CD4-positive, alpha-beta T cell (primary cell): ENCODE measurements around the gene NDE1. TPM values are rescaled to one million over a fixed set of nuclear protein-coding genes. Genes with fewer than 3 reads are reported as not detected.

Experiments
- ATAC-seq: fragments of 200-7000 bp; cut with Tn5 transposase; one replicate; pipeline ENCODE4 v1.10.0; 2022; ENCODE audit warnings: mild to moderate bottlenecking; ENCODE audit not compliant: poor library complexity
- CTCF ChIA-PET: fragments of 350-600 bp; sonication (Branson Sonifier 250); formaldehyde crosslinking; loops from one replicate; lab custom pipeline; 2021; ENCODE audit warnings: antibody characterized with exemption, inconsistent platforms; lab: Charles Lee
- POLR2A ChIA-PET: fragments of 350-600 bp; sonication (Branson Sonifier 250); formaldehyde crosslinking; loops from one replicate; lab custom pipeline; 2021; ENCODE audit warnings: antibody characterized with exemption, inconsistent platforms; lab: Charles Lee
- DNase-seq, 14 experiments: peaks; one replicate each; pipeline ENCODE4 v3.0.0-alpha.2; 2013 to 2020; ENCODE audit warnings: mixed read lengths in 2 of 14
- H3K27ac ChIP-seq, 2 donors: one replicate each; pipeline versions ENCODE4 v1.5.1 to v1.7.0; 2013; ENCODE audit warnings: low read length in 2 of 2, low read depth in 1 of 2, mild to moderate bottlenecking in 1 of 2
- H3K27me3 ChIP-seq, 2 experiments: 1 replicate in 1 of 2; 2 replicates in 1 of 2; pipeline versions ENCODE4 v1.6.1 to v1.7.0; 2013; ENCODE audit warnings: low read length in 2 of 2, control low read depth in 1 of 2, mild to moderate bottlenecking in 1 of 2, moderate library complexity in 1 of 2; ENCODE audit not compliant: insufficient read depth in 2 of 2, control insufficient read depth in 1 of 2
- H3K36me3 ChIP-seq: one replicate; pipeline ENCODE4 v1.6.1; 2013; ENCODE audit warnings: low read length, control low read depth; ENCODE audit not compliant: insufficient read depth
- H3K4me1 ChIP-seq: one replicate; pipeline ENCODE4 v1.6.1; 2013; ENCODE audit warnings: low read length, control low read depth; ENCODE audit not compliant: insufficient read depth
- H3K4me3 ChIP-seq: one replicate; pipeline ENCODE4 v1.5.1; 2013; ENCODE audit warnings: mild to moderate bottlenecking, low read length, moderate library complexity
- H3K9me3 ChIP-seq, 2 experiments: 1 replicate in 1 of 2; 2 replicates in 1 of 2; pipeline versions ENCODE4 v1.6.1 to v1.7.0; 2013; ENCODE audit warnings: low read length in 2 of 2, mild to moderate bottlenecking in 2 of 2, control low read depth in 1 of 2, moderate library complexity in 1 of 2; ENCODE audit not compliant: control insufficient read depth in 1 of 2, insufficient read depth in 1 of 2
- H3K27ac Mint-ChIP-seq: one replicate; pipeline ENCODE4 v1.8.0; 2020; ENCODE audit warnings: mixed read lengths
- H3K27me3 Mint-ChIP-seq: one replicate; pipeline ENCODE4 v1.8.0; 2021; ENCODE audit warnings: mixed read lengths
- H3K36me3 Mint-ChIP-seq: one replicate; pipeline ENCODE4 v1.8.0; 2021; ENCODE audit warnings: low read depth, mixed read lengths
- H3K4me1 Mint-ChIP-seq: one replicate; pipeline ENCODE4 v1.8.0; 2021; ENCODE audit warnings: low read depth, mixed read lengths
- H3K4me3 Mint-ChIP-seq: one replicate; pipeline ENCODE4 v1.8.0; 2020; ENCODE audit warnings: mild to moderate bottlenecking, mixed read lengths
- H3K9me3 Mint-ChIP-seq: one replicate; pipeline ENCODE4 v1.8.0; 2020; ENCODE audit warnings: mixed read lengths
- intact Hi-C, 2 experiments: fragments of 100-400 bp; cut with DNase I in 1 of 2; cut with micrococcal nuclease in 1 of 2; formaldehyde crosslinking; loops; one replicate each; pipeline versions ENCODE4 v1.15.1 to v1.9.0; 2023 to 2025; cut with DNase I, micrococcal nuclease
- total RNA-seq, 174 experiments: library from RNA in 2 of 174; stranded (reverse) in 2 of 174; gene quantifications; one replicate each; pipeline ENCODE4 v1.2.3 and lab custom pipeline; 2021 to 2026
- TF ChIP-seq, protein P1 (sequence below): fragments of 200-600 bp; IDR thresholded peaks from one replicate; pipeline ENCODE4 v1.8.0; 2022; ENCODE audit warnings: antibody characterized with exemption, mild to moderate bottlenecking

NDE1 gene
- total RNA-seq, 2 experiments from 2014 or later = 96.6 to 106 TPM

DNA sequence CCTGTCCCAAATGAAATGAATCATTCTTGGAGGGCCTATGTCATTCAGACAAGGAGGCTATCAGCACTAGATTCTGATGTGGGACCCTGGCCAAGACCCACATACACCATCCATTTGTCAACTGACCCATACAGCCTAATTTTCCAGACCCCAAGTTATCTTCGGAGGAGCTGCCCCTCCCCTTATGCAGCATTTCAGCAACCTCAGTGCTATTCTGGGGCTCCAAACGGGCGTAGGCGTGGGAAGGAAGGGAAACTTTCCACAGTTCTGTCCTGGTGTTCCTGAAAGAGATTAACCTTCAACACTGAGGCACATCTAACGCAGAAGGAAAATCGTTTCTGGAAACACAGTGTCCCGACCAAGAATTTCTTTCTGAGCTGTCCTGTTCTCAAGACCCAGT, 120.1 kb downstream of the NDE1 start:
- H3K36me3 Mint-ChIP-seq = no peaks in the 10 kb centered on the region

DNA sequence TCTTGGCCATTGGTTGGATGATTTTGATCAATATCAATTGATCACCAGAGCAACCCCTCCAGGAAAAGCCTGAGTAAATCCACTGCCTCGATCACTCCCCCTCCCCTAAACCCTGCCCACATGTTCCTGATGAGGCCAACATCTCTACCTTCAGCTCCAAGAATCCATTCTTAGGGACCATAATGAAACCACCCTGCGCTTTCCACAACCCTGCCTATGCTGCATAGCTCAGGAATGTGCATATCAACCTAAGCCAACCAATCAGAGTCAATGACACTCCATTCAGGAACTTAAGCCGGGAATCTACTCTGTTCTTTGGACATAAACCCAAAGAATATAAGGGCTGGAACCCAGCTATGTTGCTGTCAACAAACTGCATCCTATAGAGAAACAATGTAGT, 120.5 kb downstream of the NDE1 start:
- ChIA-PET POLR2A (no interaction called here), CTCF (no interaction called here)
- H3K4me1 ChIP-seq = no peaks in the 10 kb centered on the region
- DNase-seq (no peak), ATAC-seq (no peak)
- H3K27ac ChIP-seq = no peak overlapping the region
- intact Hi-C loops = no loop called here
- no peak overlapping the region for H3K27ac Mint-ChIP-seq
- H3K36me3 ChIP-seq = no peaks in the 10 kb centered on the region
- H3K36me3 Mint-ChIP-seq = no peaks in the 10 kb centered on the region
- H3K27me3 ChIP-seq = peaks cover 0 to 2% of the 10 kb centered on the region in 2 experiments
- no peaks in the 10 kb centered on the region for H3K9me3 Mint-ChIP-seq
- no peak overlapping the region for H3K4me3 ChIP-seq
- H3K4me3 Mint-ChIP-seq = no peak overlapping the region
- H3K27me3 Mint-ChIP-seq = peaks cover 12% of the 10 kb centered on the region
- H3K4me1 Mint-ChIP-seq = no peaks in the 10 kb centered on the region
- H3K9me3 ChIP-seq = peaks cover 0 to 6% of the 10 kb centered on the region in 2 experiments
- TF ChIP-seq, protein P1, sequence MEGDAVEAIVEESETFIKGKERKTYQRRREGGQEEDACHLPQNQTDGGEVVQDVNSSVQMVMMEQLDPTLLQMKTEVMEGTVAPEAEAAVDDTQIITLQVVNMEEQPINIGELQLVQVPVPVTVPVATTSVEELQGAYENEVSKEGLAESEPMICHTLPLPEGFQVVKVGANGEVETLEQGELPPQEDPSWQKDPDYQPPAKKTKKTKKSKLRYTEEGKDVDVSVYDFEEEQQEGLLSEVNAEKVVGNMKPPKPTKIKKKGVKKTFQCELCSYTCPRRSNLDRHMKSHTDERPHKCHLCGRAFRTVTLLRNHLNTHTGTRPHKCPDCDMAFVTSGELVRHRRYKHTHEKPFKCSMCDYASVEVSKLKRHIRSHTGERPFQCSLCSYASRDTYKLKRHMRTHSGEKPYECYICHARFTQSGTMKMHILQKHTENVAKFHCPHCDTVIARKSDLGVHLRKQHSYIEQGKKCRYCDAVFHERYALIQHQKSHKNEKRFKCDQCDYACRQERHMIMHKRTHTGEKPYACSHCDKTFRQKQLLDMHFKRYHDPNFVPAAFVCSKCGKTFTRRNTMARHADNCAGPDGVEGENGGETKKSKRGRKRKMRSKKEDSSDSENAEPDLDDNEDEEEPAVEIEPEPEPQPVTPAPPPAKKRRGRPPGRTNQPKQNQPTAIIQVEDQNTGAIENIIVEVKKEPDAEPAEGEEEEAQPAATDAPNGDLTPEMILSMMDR = no peak

More for the DNA sequence above, 120.1 kb downstream of the NDE1 start:
- H3K27ac Mint-ChIP-seq = no peak overlapping the region
- Histone ChIP-seq H3K27ac (no peak overlapping the region), H3K4me1 (no peaks in the 10 kb centered on the region), H3K4me3 (no peak overlapping the region), H3K9me3 (peaks cover 0 to 6% of the 10 kb centered on the region in 2 experiments), H3K36me3 (no peaks in the 10 kb centered on the region), H3K27me3 (peaks cover 0 to 2% of the 10 kb centered on the region in 2 experiments)
- POLR2A ChIA-PET = no interaction called here
- H3K9me3 Mint-ChIP-seq = no peaks in the 10 kb centered on the region
- peaks cover 15% of the 10 kb centered on the region for H3K27me3 Mint-ChIP-seq
- H3K4me1 Mint-ChIP-seq = no peaks in the 10 kb centered on the region
- DNase-seq (no peak), ATAC-seq (no peak)
- H3K4me3 Mint-ChIP-seq = no peak overlapping the region
- CTCF ChIA-PET = no interaction called here
- TF ChIP-seq, protein P1 = no peak
- intact Hi-C loops = no loop called here

- no peaks in the 10 kb centered on the region for H3K4me1 ChIP-seq
- DNase-seq (no peak), ATAC-seq (no peak)
- peaks cover 9% of the 10 kb centered on the region for H3K27me3 Mint-ChIP-seq
- peaks cover 0 to 2% of the 10 kb centered on the region in 2 experiments for H3K27me3 ChIP-seq
- no peak overlapping the region for H3K4me3 Mint-ChIP-seq
- H3K9me3 Mint-ChIP-seq = no peaks in the 10 kb centered on the region
- no peaks in the 10 kb centered on the region for H3K36me3 Mint-ChIP-seq
- H3K4me1 Mint-ChIP-seq = no peaks in the 10 kb centered on the region
- CTCF ChIA-PET = no interaction called here
- intact Hi-C loops = no loop called here
- peaks cover 0 to 6% of the 10 kb centered on the region in 2 experiments for H3K9me3 ChIP-seq
- POLR2A ChIA-PET = no interaction called here
- H3K36me3 ChIP-seq = no peaks in the 10 kb centered on the region
- H3K27ac Mint-ChIP-seq = no peak overlapping the region
- TF ChIP-seq, protein P1 = no peak
- no peak overlapping the region for H3K4me3 ChIP-seq
- H3K27ac ChIP-seq = no peak overlapping the region
Observed at GRCh38 chr16:15771694-15772093, 121.6 kb downstream of the NDE1 start.
